K562 (cell line): Measurements from ENCODE around the gene BANK1. TPM values are rescaled to one million over a fixed set of nuclear protein-coding genes. Genes with fewer than 3 reads are reported as not detected.

ENCODE experiments used
- ATAC-seq: fragments of 200-7000 bp; cut with Tn5 transposase; 3 replicates; pipeline ENCODE4 v1.9.1; 2020; ENCODE audit warnings: moderate library complexity
- BruUV-seq: library from RNA; stranded (reverse); fragments of 400-500 nt; replicated peaks from 2 replicates; lab custom pipeline; 2021; lab: Mats Ljungman, UMichigan
- CTCF ChIA-PET: fragments of 300-600 bp; formaldehyde crosslinking; extraction: SDS; loops from one replicate; lab custom pipeline; 2021; ENCODE audit warnings: low intra/inter-chr PET ratio; lab: Yijun Ruan, JAX
- POLR2A ChIA-PET: fragments of 300-600, 350-650 bp; sonication (Branson Sonifier 250); formaldehyde crosslinking; extraction: SDS; loops from one replicate; lab custom pipeline; 2021; ENCODE audit warnings: antibody characterized with exemption, inconsistent platforms; lab: Yijun Ruan, JAX
- DNase-seq, 4 experiments: peaks; one replicate each; pipeline versions ENCODE4 v3.0.0 to v3.0.0-alpha.2; 2011 to 2018; ENCODE audit warnings: low spot score in 3 of 4, mixed read lengths in 3 of 4; ENCODE audit errors: extremely low read depth in 1 of 4
- FAIRE-seq: peaks from 2 replicates; lab custom pipeline; 2011; peaks lifted over from hg19 to GRCh38; lab: Jason Lieb, UNC
- H2AFZ ChIP-seq: 2 replicates; pipeline ENCODE4 v1.6.0; 2011; ENCODE audit warnings: low read depth, low read length, control low read depth, inconsistent platforms
- H3K27ac ChIP-seq: fragments of 200-600 bp; 3 replicates; pipeline ENCODE4 v1.8.0; 2011; ENCODE audit warnings: low read depth, mild to moderate bottlenecking, control low read depth, inconsistent platforms, low read length, moderate library complexity, mixed read lengths; ENCODE audit errors: extremely low read depth
- H3K27me3 ChIP-seq, 2 experiments: fragments of 300-600 bp in 1 of 2; 2 replicates in 1 of 2; 3 replicates in 1 of 2; pipeline versions ENCODE4 v1.6.0 to v1.8.0; 2011; ENCODE audit warnings: inconsistent platforms in 2 of 2, low read length in 2 of 2, mild to moderate bottlenecking in 1 of 2, mixed read lengths in 1 of 2, moderate library complexity in 1 of 2; ENCODE audit not compliant: control insufficient read depth in 2 of 2, insufficient read depth in 2 of 2
- H3K36me3 ChIP-seq: fragments of 300-600 bp; 3 replicates; pipeline ENCODE4 v1.8.0; 2011; ENCODE audit warnings: mild to moderate bottlenecking, low read length, inconsistent platforms; ENCODE audit not compliant: control insufficient read depth, insufficient read depth
- H3K4me1 ChIP-seq, 2 experiments: fragments of 200-600 bp in 1 of 2; replicated peaks in 1 of 2; 2 replicates in 1 of 2; 3 replicates in 1 of 2; pipeline versions ENCODE4 v1.5.1 to v1.8.0; 2011; ENCODE audit warnings: inconsistent platforms in 2 of 2, low read length in 2 of 2, mild to moderate bottlenecking in 1 of 2, mixed read lengths in 1 of 2, moderate library complexity in 1 of 2; ENCODE audit not compliant: control insufficient read depth in 2 of 2, insufficient read depth in 2 of 2
- H3K4me2 ChIP-seq: 2 replicates; pipeline ENCODE4 v1.6.1; 2011; ENCODE audit warnings: low read length, control low read depth, inconsistent platforms, mixed read lengths; ENCODE audit not compliant: insufficient read depth
- H3K4me3 ChIP-seq: fragments of 200-600 bp; sonication (generic), shearing (Covaris generic); 2 replicates; pipeline ENCODE4 v1.5.1; 2016; ENCODE audit warnings: control low read depth, inconsistent platforms
- H3K79me2 ChIP-seq: fragments of 200-600 bp; 3 replicates; pipeline ENCODE4 v1.8.0; 2011; ENCODE audit warnings: low read length, inconsistent platforms; ENCODE audit not compliant: control insufficient read depth, insufficient read depth
- H3K9ac ChIP-seq, 2 experiments: 2 replicates each; pipeline versions ENCODE4 v1.6.0 to v1.6.1; 2011; ENCODE audit warnings: low read depth in 2 of 2, low read length in 2 of 2, control low read depth in 1 of 2, inconsistent platforms in 1 of 2, mild to moderate bottlenecking in 1 of 2, mixed read lengths in 1 of 2; ENCODE audit not compliant: insufficient read depth in 1 of 2
- H3K9me1 ChIP-seq: one replicate; pipeline ENCODE4 v1.6.0; 2011; ENCODE audit warnings: inconsistent platforms, mild to moderate bottlenecking, low read length, moderate library complexity; ENCODE audit not compliant: control insufficient read depth, insufficient read depth
- H3K9me3 ChIP-seq: replicated peaks from 2 replicates; pipeline ENCODE4 v1.5.1; 2011; ENCODE audit warnings: low read depth, low read length, inconsistent platforms; ENCODE audit not compliant: control insufficient read depth, insufficient read depth
- H4K20me1 ChIP-seq: replicated peaks from 2 replicates; pipeline ENCODE4 v1.6.1; 2011; ENCODE audit warnings: low read length, inconsistent platforms, mixed read lengths; ENCODE audit not compliant: control insufficient read depth, insufficient read depth
- ELF4 ChIP-seq: fragments of 450-650 bp; formaldehyde crosslinking; IDR thresholded peaks from 2 replicates; pipeline ENCODE4 v1.4.0; 2022; ENCODE audit warnings: missing genetic modification characterization
- HMG20A ChIP-seq: fragments of 450-650 bp; formaldehyde crosslinking; conservative IDR thresholded peaks from 2 replicates; pipeline ENCODE4 v1.4.0; 2020; ENCODE audit warnings: mild to moderate bottlenecking, mixed read lengths
- MAZ ChIP-seq, 2 experiments: fragments of 450-650 bp in 1 of 2; sonication (generic) in 1 of 2; formaldehyde crosslinking; IDR thresholded peaks in 1 of 2; conservative IDR thresholded peaks in 1 of 2; 2 replicates each; pipeline versions ENCODE4 v1.4.0 to v1.5.0; 2020; ENCODE audit warnings: mild to moderate bottlenecking in 1 of 2, missing genetic modification reagents in 1 of 2
- MTA3 ChIP-seq: fragments of 450-650 bp; formaldehyde crosslinking; IDR thresholded peaks from 2 replicates; pipeline ENCODE4 v1.6.1; 2017; ENCODE audit warnings: mild to moderate bottlenecking, borderline replicate concordance
- NFATC3 ChIP-seq: fragments of 450-650 bp; IDR thresholded peaks from 2 replicates; pipeline ENCODE4 v1.6.1; 2017; ENCODE audit warnings: mild to moderate bottlenecking
- POLR2B ChIP-seq: fragments of 450-650 bp; IDR thresholded peaks from 2 replicates; pipeline ENCODE4 v1.6.1; 2018; ENCODE audit warnings: low read depth; ENCODE audit not compliant: partially characterized antibody
- PRPF4 ChIP-seq: fragments of 200-400 bp; formaldehyde crosslinking; IDR thresholded peaks from one replicate; pipeline ENCODE4 v1.6.1; 2017; ENCODE audit warnings: low read length, low read depth, mild to moderate bottlenecking; ENCODE audit not compliant: insufficient read depth, poor library complexity, severe bottlenecking
- RHOXF2B ChIP-seq: fragments of 250-450 bp; sonication (Bioruptor Pico); conservative IDR thresholded peaks from 2 replicates; pipeline ENCODE4 v1.5.1; 2021
- SIRT6 ChIP-seq: IDR thresholded peaks from one replicate; pipeline ENCODE4 v1.6.1; 2012; ENCODE audit warnings: low read depth, mild to moderate bottlenecking, control low read depth, inconsistent platforms, low read length, moderate library complexity
- SRF ChIP-seq, 2 experiments: fragments of 250-450, 450-650 bp in 1 of 2; sonication (Bioruptor Pico) in 1 of 2; sonication (generic) in 1 of 2; formaldehyde crosslinking; IDR thresholded peaks; 2 replicates each; pipeline versions ENCODE4 v1.5.0 to v1.5.1; 2020 to 2022; ENCODE audit warnings: mild to moderate bottlenecking in 1 of 2, missing genetic modification reagents in 1 of 2
- TEAD4 ChIP-seq, 2 experiments: sonication (generic) in 1 of 2; formaldehyde crosslinking in 1 of 2; IDR thresholded peaks; 2 replicates each; pipeline versions ENCODE4 v1.6.1 to v1.8.0; 2012 to 2022; ENCODE audit warnings: borderline replicate concordance in 1 of 2, inconsistent platforms in 1 of 2, low read length in 1 of 2, mild to moderate bottlenecking in 1 of 2, missing genetic modification reagents in 1 of 2
- ZNF212 ChIP-seq: fragments of 450-650 bp; formaldehyde crosslinking; IDR thresholded peaks from 2 replicates; pipeline ENCODE4 v1.4.0; 2020; ENCODE audit warnings: mild to moderate bottlenecking
- ZSCAN29 ChIP-seq: fragments of 450-650 bp; IDR thresholded peaks from 2 replicates; pipeline ENCODE4 v1.6.1; 2017
- WGBS: fragments of 100-300 bp; shearing (Covaris generic); methylation state at CpG from one replicate; pipeline ENCODE4 v1.1.6; 2016; ENCODE audit warnings: low coverage, mixed read lengths; ENCODE audit not compliant: insufficient coverage; ENCODE audit errors: missing lambda C conversion rate; 5-methylcytosine and 5-hydroxymethylcytosine counted together
- in situ Hi-C: fragments of 300-500 bp; cut with MboI; formaldehyde crosslinking; loops from 4 replicates; pipeline ENCODE4 v1.15.0; 2018; ENCODE audit warnings: inconsistent platforms, mixed read lengths
- intact Hi-C: fragments of 100-400 bp; cut with micrococcal nuclease; formaldehyde crosslinking; loops from 2 replicates; pipeline ENCODE4 v1.14.2; 2022
- polyA plus RNA-seq, 8 experiments: library from polyadenylated mRNA; depleted of rRNA in 4 of 8; stranded (reverse) in 5 of 8; unstranded in 3 of 8; fragments of >200 nt; fragmentation: Nextera tagmentation in 2 of 8; fragmentation: Illumina TruSeq in 1 of 8; extraction: Ambion mirVana in 2 of 8; extraction: Trizol in 1 of 8; gene quantifications; 2 replicates each; pipeline versions ENCODE4 v1.2.1 to v1.2.3, GENCODE V29; 2011 to 2014; ENCODE audit warnings: inconsistent platforms in 1 of 8, missing spikeins in 1 of 8
- total RNA-seq, 7 experiments: library from RNA; depleted of rRNA in 6 of 7; stranded (reverse); fragments of >200 nt in 6 of 7; fragmentation: Illumina TruSeq in 2 of 7; extraction: Trizol in 2 of 7; gene quantifications; 2 replicates each; pipeline versions ENCODE4 v1.2.1 to v1.2.3, GENCODE V29; 2011 to 2021; ENCODE audit warnings: low replicate concordance in 1 of 7
- TF ChIP-seq, protein P1 (sequence below): fragments of 250-450 bp; sonication (Bioruptor Pico); IDR thresholded peaks from 2 replicates; pipeline ENCODE4 v1.5.0; 2020; ENCODE audit warnings: mild to moderate bottlenecking
- TF ChIP-seq, protein P2 (sequence below): fragments of 250-450 bp; sonication (Bioruptor Pico); IDR thresholded peaks from 2 replicates; pipeline ENCODE4 v1.8.0; 2022; ENCODE audit warnings: moderate library complexity, mild to moderate bottlenecking, inconsistent platforms

The BANK1 gene
- total and polyA plus RNA-seq, 9 of the 15 experiments (the other 6 are each of a cell fraction or from before 2014, with no cell fraction given) = not detected

DNA sequence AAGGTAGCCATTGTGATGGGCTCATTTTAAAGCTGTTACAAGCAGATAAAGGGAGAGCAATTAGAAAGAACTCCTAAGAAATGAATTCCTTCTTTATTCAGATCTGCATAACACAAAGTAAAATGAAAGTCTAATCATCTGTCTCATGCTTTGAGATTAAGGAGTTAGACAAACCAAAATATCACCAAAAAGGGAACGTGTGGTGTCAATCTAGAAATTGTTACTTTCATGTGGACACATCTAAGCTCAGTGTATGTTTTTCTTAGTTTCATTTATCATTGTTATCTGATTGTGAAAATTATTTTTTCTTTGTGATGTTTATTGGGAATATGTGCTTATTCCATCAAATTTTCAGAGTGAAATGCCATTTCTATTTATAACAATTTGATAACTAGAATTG is 80.3 kb downstream of the BANK1 start:
- intact Hi-C loops = no loop called here
- Histone ChIP-seq H3K9me1 (no peaks in the 10 kb centered on the region), H3K27ac (no peak overlapping the region), H3K9me3 (no peaks in the 10 kb centered on the region), H3K9ac (no peak overlapping the region), H4K20me1 (no peaks in the 10 kb centered on the region), H2AFZ (no peak overlapping the region), H3K79me2 (no peaks in the 10 kb centered on the region), H3K4me1 (no peaks in the 10 kb centered on the region)
- FAIRE-seq = no peak
- 0% methylated on average over 1 of the region's 1 CpG for WGBS
- CTCF ChIA-PET = no interaction called here
- TF ChIP-seq SRF (CRISPR knock-in tag; IDR thresholded peaks at IDR 0.05) (no peak), POLR2B (no peak), SIRT6 (no peak), PRPF4 (no peak), ZNF212 (CRISPR knock-in tag) (no peak)
- TF ChIP-seq, all 486 proteins: peak for 0
- H3K27me3 ChIP-seq = no peaks in the 10 kb centered on the region
- no peak for ATAC-seq
- POLR2A ChIA-PET = no interaction called here
- no peak overlapping the region for H3K4me3 ChIP-seq
- BruUV-seq = no TSS peak
- H3K4me2 ChIP-seq = no peak overlapping the region
- in situ Hi-C loops = no loop called here
- no peaks in the 10 kb centered on the region for H3K36me3 ChIP-seq
- no peak for DNase-seq

DNA sequence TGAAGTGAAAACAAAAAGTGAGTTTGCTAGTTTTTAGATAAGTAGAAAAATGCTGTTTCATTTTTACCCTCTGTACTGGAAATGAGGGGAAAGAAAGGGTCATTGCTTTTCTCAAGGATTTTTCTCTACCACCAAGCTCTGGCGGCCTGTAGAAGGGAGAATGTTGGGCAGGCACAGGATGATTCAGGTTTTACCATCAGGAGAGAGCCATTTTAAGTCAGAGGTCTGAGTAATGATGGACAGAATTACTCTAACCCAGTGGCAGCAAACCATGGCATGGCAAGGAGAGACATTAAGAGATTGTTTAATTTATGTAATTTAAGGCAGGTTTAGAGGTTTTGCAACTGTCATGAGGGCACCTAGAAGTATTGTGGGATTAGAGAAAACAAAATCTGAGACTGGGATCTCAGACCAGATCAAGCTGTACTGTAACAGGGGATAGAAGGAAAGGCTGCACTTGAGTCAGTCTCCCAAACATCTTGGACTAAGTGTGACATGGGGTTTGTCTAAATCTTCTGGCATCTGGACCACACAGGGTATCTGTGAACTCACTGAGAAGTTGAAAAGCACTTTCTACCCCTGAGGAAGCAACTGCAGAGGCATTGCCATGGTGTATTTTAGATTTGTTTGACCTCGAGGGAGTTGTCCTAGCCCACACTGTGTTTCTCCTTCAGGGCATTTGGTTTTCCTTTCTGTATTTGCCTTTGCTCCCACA is 81.6 kb downstream of the BANK1 start:
- no peaks in the 10 kb centered on the region for H3K36me3 ChIP-seq
- no peaks in the 10 kb centered on the region for H3K4me1 ChIP-seq
- H3K4me2 ChIP-seq = no peak overlapping the region
- ATAC-seq (no peak), FAIRE-seq (no peak), DNase-seq (no peak)
- no peaks in the 10 kb centered on the region for H3K9me3 ChIP-seq
- H2AFZ ChIP-seq = no peak overlapping the region
- H3K9me1 ChIP-seq = no peaks in the 10 kb centered on the region
- no peaks in the 10 kb centered on the region for H4K20me1 ChIP-seq
- H3K27ac ChIP-seq = no peak overlapping the region
- intact Hi-C loops = no loop called here
- ChIA-PET CTCF (no interaction called here), POLR2A (no interaction called here)
- no peaks in the 10 kb centered on the region for H3K79me2 ChIP-seq
- WGBS = 0% methylated on average over 2 of the region's 2 CpGs
- H3K9ac ChIP-seq = no peak overlapping the region
- H3K4me3 ChIP-seq = no peak overlapping the region
- in situ Hi-C loops = no loop called here
- H3K27me3 ChIP-seq = no peaks in the 10 kb centered on the region
- no TSS peak for BruUV-seq
- TF ChIP-seq TEAD4 (IDR thresholded peaks at IDR 0.05; ENCODE audit: low read length) = no peak
- TF ChIP-seq TEAD4 (CRISPR knock-in tag; IDR thresholded peaks at IDR 0.05; ENCODE audit: borderline replicate concordance) = no peak
- no peak for TF ChIP-seq NFATC3
- TF ChIP-seq ELF4 (CRISPR knock-in tag) = no peak
- TF ChIP-seq RHOXF2B (CRISPR knock-in tag) = no peak
- TF ChIP-seq HMG20A (CRISPR knock-in tag) = no peak
- TF ChIP-seq MAZ (CRISPR knock-in tag; conservative IDR thresholded peaks at IDR 0.05 in 1 of 2, IDR thresholded peaks at IDR 0.05 in 1 of 2) = no peak
- TF ChIP-seq, protein P1, sequence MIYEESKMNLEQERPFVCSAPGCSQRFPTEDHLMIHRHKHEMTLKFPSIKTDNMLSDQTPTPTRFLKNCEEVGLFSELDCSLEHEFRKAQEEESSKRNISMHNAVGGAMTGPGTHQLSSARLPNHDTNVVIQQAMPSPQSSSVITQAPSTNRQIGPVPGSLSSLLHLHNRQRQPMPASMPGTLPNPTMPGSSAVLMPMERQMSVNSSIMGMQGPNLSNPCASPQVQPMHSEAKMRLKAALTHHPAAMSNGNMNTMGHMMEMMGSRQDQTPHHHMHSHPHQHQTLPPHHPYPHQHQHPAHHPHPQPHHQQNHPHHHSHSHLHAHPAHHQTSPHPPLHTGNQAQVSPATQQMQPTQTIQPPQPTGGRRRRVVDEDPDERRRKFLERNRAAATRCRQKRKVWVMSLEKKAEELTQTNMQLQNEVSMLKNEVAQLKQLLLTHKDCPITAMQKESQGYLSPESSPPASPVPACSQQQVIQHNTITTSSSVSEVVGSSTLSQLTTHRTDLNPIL (CRISPR knock-in tag) = no peak
- TF ChIP-seq MTA3 = no peak
- no peak for TF ChIP-seq ZSCAN29
- TF ChIP-seq, protein P2, sequence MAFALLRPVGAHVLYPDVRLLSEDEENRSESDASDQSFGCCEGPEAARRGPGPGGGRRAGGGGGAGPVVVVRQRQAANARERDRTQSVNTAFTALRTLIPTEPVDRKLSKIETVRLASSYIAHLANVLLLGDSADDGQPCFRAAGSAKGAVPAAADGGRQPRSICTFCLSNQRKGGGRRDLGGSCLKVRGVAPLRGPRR (CRISPR knock-in tag) = no peak
